Ascending aorta (tissue), 2 donors: Measurements from ENCODE around the gene PIGO. TPM values are rescaled to one million over a fixed set of nuclear protein-coding genes. Genes with fewer than 3 reads are reported as not detected.
A peak's percentile ranks its signal among the peaks of the same experiment; 100 is the strongest.

Experiments used
- DNase-seq, 2 donors: peaks; one replicate each; pipeline ENCODE4 v3.0.0-alpha.2; 2019; ENCODE audit warnings: low spot score in 2 of 2
- H3K27ac ChIP-seq, 2 donors: fragments of 200-600 bp; sonication (generic); one replicate each; pipeline ENCODE4 v1.5.1; 2016 to 2017; ENCODE audit warnings: mild to moderate bottlenecking in 1 of 2
- H3K27me3 ChIP-seq: fragments of 200-600 bp; sonication (generic); one replicate; pipeline ENCODE4 v1.5.1; 2017
- H3K36me3 ChIP-seq, 2 donors: fragments of 200-600 bp; sonication (generic); one replicate each; pipeline ENCODE4 v1.5.1; 2016
- H3K4me1 ChIP-seq, 2 donors: fragments of 200-600 bp; sonication (generic); one replicate each; pipeline ENCODE4 v1.5.1; 2016 to 2017; ENCODE audit warnings: mild to moderate bottlenecking in 1 of 2
- H3K4me3 ChIP-seq, 2 donors: fragments of 200-600 bp; sonication (generic); one replicate each; pipeline ENCODE4 v1.5.1; 2016 to 2017; ENCODE audit warnings: mild to moderate bottlenecking in 1 of 2
- H3K9me3 ChIP-seq, 2 donors: fragments of 200-600 bp; sonication (generic); one replicate each; pipeline ENCODE4 v1.5.1; 2016
- CTCF ChIP-seq, 3 experiments: fragments of 200-600 bp in 2 of 3; fragments of 450-650 bp in 1 of 3; sonication (generic) in 2 of 3; IDR thresholded peaks; one replicate each; pipeline ENCODE4 v1.5.1; 2016 to 2019; ENCODE audit warnings: antibody characterized with exemption in 3 of 3, mild to moderate bottlenecking in 1 of 3, moderate library complexity in 1 of 3
- intact Hi-C: fragments of 100-400 bp; cut with DNase I; formaldehyde crosslinking; loops from one replicate; pipeline ENCODE4 v1.15.1; 2023
- total RNA-seq: library from RNA; depleted of rRNA; stranded (reverse); fragments of >200 nt; gene quantifications from one replicate; pipeline ENCODE4 v1.1.0, GENCODE V29; 2016

PIGO gene
- total RNA-seq, 1 donor from 2014 or later: 2.4 TPM

- Histone ChIP-seq H3K36me3 (no peaks in the 10 kb centered on the region), H3K27me3 (no peaks in the 10 kb centered on the region), H3K27ac (no peak overlapping the region), H3K4me3 (no peak overlapping the region), H3K9me3 (no peaks in the 10 kb centered on the region), H3K4me1 (peaks cover 18 to 29% of the 10 kb centered on the region in 2 donors)
- no peak for TF ChIP-seq CTCF (IDR thresholded peaks at IDR 0.05)
- DNase-seq: no peak
- intact Hi-C loops: loop anchor here (10.0 kb wide), 1 partner anchor 419 kb away; the partner anchor contains the start of gene IL11RA
These were observed 22.2 kb downstream of the PIGO start for GRCh38 chr9:35074141-35074540.

DNA sequence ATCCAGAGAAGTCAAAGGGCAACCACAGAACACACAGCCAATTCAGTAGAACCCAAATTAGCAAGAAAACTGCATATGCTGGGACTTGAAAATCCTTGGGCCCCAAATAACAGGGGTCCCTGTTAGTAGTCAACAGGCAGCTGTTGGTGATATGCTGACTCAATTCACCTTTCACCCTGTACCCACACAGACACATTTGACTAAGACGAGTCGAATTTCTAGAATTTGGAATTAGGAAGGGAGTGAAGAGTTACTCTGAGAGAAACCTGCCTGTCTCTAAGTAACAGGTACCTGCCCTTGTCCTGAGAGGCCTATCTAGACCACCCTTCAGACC is 23.1 kb downstream of the PIGO start:
- no peaks in the 10 kb centered on the region for H3K27me3 ChIP-seq
- H3K4me1 ChIP-seq: peaks cover 17 to 31% of the 10 kb centered on the region in 2 donors
- intact Hi-C loops: loop anchor here (2.0 to 10.0 kb wide), 2 partner anchors 90 to 418 kb away; partner anchors contain the start of genes IL11RA and UNC13B
- peak overlapping the region; percentile 100 for H3K27ac ChIP-seq
- DNase-seq: no peak
- peaks cover 0 to 2% of the 10 kb centered on the region in 2 donors for H3K36me3 ChIP-seq
- no peaks in the 10 kb centered on the region for H3K9me3 ChIP-seq
- TF ChIP-seq CTCF (IDR thresholded peaks at IDR 0.05): no peak
- peak overlapping the region; percentile 8 to 79 for H3K4me3 ChIP-seq

DNA sequence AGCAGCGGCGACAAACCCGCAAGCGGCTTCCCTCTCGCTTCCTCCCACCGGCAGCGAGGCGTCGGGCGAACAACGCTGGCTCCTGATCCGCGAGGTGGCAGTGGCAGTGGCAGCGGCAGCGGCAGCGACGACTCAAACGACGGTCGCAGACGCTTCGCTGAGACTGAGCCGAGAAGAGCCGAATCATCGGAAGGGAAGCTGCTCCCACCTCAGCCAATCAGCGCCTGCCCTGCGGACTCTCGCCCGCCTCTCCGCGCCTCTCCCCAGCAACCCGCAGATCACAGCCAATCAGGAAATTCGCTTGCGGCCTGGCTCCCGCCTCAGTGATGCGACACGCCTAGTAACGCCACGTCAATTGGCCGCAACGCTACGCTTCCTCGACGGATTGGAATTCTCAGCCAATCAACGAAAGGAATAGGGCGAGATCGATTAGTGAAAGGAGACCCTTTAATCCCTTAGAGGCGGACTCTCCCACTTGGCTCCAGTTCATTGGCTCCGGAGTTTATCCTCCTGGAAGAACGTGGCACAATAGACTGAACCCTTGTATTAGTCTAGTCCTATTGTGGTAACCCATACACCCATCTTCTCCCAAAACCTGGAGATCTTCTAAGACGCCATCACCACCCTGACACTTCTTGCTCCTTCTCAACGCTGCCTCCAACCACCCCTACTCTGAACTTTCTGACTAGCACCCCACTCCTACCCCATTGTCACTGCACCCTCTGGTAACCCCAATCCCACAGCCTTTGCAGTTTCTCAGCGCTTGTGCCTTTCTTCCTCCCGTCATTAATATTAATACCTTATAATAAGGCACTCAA is 23.7 kb downstream of the PIGO start, which contains the start of gene VCP:
Gene VCP (minus strand): TSS at position 165 of the 818 bp plus-strand sequence. CDS start 272 bp downstream, outside the sequence.
- H3K4me3 ChIP-seq: peak within 1 kb of the TSS; percentile 79 to 91
- peak; percentile 92 to 99 for DNase-seq
- intact Hi-C loops: loop anchor here (1.0 to 10.0 kb wide), 6 partner anchors 8 to 418 kb away; partner anchors contain the start of genes DNAJB5, IL11RA, PIGO and UNC13B
- peaks cover 17 to 35% of the 10 kb centered on the region in 2 donors for H3K4me1 ChIP-seq
- H3K36me3 ChIP-seq: peaks cover 6 to 8% of the 10 kb centered on the region in 2 donors
- no peaks in the 10 kb centered on the region for H3K9me3 ChIP-seq
- H3K27ac ChIP-seq: peak within 1 kb of the TSS; percentile 100
- no peaks in the 10 kb centered on the region for H3K27me3 ChIP-seq
- no peak for TF ChIP-seq CTCF (IDR thresholded peaks at IDR 0.05)

DNA sequence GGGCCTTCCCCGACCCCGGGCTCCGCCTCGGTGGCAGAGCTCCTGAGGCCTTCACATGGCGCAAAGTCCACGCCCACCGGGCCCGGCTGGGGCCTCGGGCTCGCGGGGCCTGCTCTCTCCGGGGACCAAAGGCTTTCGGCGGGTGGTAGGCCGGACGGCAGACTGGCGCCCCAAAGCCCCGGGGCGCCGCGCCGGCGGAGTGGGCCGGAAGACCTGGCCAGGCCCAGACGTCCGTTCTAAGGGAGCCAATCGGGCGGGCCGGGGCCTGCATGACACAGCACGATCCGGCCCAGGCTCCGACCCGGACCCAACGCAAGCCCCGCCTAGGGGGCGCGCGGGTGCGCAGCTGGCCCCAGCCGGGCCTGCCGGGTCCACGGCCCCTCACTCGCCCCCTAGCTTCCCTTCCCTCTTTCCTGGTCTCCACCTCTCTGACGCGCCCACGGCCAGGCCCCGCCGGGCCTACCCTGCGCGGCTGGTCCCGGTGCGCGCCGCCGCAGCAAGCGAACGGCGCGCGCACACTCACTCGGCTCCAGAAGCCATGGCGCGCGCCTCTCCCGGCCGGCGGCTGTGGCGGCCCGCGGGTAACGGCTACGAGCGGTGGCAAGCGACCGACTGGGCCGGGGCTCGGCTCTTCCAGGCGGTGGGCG is 24.5 kb downstream of the PIGO start:
- intact Hi-C loops: loop anchor here (1.0 to 10.0 kb wide), 6 partner anchors 8 to 417 kb away; partner anchors contain the start of genes DNAJB5, IL11RA, PIGO and UNC13B
- Histone ChIP-seq H3K27me3 (no peaks in the 10 kb centered on the region), H3K9me3 (no peaks in the 10 kb centered on the region), H3K36me3 (peaks cover 13 to 16% of the 10 kb centered on the region in 2 donors), H3K4me1 (peaks cover 17 to 36% of the 10 kb centered on the region in 2 donors), H3K27ac (peak overlapping the region; percentile 100), H3K4me3 (peak overlapping the region; percentile 79 to 91)
- TF ChIP-seq CTCF (IDR thresholded peaks at IDR 0.05): peak; percentile 25 to 52 (median 37)
- peak; percentile 51 to 93 for DNase-seq

DNA sequence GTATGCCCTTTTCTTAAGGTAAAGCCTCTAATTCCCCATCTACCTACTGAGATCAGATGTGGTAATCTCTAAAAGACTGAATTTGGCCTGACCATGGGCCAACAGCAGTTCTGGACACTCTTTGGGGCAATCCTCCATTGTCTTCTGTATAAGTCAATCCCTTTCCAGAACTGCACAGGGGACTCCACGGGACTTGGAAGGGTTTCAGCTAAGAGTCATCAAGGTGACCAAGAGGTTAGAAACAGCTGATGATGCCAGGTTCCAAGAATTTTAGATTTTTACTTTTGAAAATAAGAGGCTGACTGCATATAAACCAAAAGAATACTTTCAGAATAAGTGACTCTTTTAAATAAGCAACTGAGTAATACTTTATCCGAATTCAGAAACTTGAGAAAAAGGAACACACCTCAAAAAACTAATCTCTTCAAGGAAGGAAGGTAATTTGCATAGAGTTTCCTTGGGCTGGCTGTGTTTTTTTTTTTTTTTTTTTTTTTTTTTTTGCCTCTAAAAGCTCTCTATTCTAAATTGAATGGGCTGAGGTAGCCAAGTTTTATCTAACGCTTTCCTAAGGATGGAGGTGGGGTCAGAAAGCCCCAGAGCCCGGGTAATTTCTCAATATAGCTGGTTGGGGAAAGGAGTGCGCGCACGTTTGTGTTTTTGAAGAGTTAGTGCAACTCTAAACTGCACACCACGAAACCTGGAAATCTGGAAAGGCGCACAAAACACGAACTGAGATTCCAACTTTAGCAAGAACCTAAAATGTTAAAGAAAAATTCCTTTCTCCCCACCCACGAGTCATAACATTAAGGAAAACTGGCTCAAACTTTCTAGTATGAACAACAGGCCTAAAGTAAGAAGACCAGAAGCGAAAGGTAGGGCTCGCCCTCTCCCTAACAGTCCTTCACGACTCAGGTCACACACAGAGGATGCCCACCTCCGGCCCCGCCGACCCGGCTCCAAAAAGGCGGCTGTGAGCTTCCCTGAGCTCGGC is 25.3 kb downstream of the PIGO start:
- TF ChIP-seq CTCF (IDR thresholded peaks at IDR 0.05): no peak
- intact Hi-C loops: loop anchor here (10.0 kb wide), 1 partner anchor 416 kb away; the partner anchor contains the start of gene IL11RA
- Histone ChIP-seq H3K27ac (peak overlapping the region; percentile 100), H3K36me3 (peaks cover 21 to 24% of the 10 kb centered on the region in 2 donors), H3K4me3 (peak overlapping the region; percentile 79 to 91), H3K4me1 (peaks cover 17 to 36% of the 10 kb centered on the region in 2 donors), H3K9me3 (no peaks in the 10 kb centered on the region), H3K27me3 (no peaks in the 10 kb centered on the region)
- DNase-seq: no peak
